ENCODE data around the gene SRRM4.

Gene SRRM4

GRCh38 chr12:119206348-119207062, 225.2 kb downstream of the SRRM4 start:
- no peak for DNase-seq

- DNase-seq = no peak
Measured at GRCh38 chr12:119207063-119207560, 225.8 kb downstream of the SRRM4 start.

DNA sequence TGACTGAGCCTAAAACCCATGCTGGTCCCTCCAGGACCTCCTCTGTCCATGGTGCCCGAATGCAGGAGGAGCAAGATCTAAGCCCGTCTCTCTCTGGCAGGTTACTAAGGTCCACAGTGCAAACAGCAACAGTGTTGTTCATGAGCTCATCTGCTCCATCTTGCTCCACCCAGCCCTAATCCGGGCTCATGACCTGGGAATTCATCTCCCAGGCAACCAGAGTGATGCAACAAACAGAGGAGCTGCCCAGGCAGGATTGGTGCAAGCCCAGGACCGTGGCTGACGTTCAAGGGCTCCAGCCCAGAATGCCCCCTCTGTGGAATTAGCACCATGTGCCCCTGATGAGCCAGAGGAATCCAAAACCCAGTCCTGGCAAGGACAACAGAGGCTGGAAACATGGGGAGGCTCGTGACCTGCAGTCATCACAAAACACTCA, 227.3 kb downstream of the SRRM4 start:
- DNase-seq = no peak

DNA sequence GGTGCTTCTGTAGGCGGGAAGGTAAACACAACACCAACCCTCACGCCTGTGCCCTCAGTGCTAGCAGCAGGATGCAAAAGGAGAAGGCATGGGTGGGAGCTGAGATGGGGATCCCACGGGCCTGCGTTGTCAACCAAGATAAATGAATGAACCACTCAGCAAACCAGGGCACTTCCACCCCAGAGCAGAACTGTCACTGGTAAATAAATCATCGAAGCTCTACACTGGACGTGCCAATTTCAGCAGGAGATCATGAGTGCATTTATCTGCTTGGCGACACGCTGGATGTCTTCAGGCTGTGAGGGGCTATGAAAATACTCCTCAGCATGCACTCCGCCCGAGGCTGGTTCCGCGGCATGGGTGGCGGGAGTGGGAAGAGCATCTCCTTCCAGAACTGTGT, 230.5 kb downstream of the SRRM4 start:
- no peak for DNase-seq

Data from stimulated activated CD4-positive, alpha-beta T cell treated with anti-CD3 and anti-CD28 coated beads, Interleukin-1b, Interleukin-23, amount 100 ng/mL, for 48 hours (primary cell).